ENCODE results near the gene ACTL6A.

- TF ChIP-seq CTCF (IDR thresholded peaks at IDR 0.05): no peak
- no peak for TF ChIP-seq POLR2AphosphoS5 (IDR thresholded peaks at IDR 0.05)
- no peak for TF ChIP-seq POLR2A (IDR thresholded peaks at IDR 0.05)
- no peak for TF ChIP-seq EP300 (IDR thresholded peaks at IDR 0.05)
Observed at GRCh38 chr3:179610066-179610465, 47.3 kb downstream of the ACTL6A start.
